OCI-LY3 (cell line): ENCODE measurements around the gene SPATC1L.

Experiments used
- H2AFZ ChIP-seq: fragments of 200-600, 300-600 bp; shearing (Covaris generic); 2 replicates; pipeline ENCODE4 v1.6.0; 2014; ENCODE audit warnings: antibody characterized with exemption, low read depth, low read length
- H3K27ac ChIP-seq: fragments of 200-600, 300-600 bp; sonication (generic); 2 replicates; pipeline ENCODE4 v1.5.1; 2014; ENCODE audit warnings: mild to moderate bottlenecking, low read length, moderate library complexity, mixed read lengths
- H3K27me3 ChIP-seq: fragments of 200-600, 300-600 bp; sonication (generic); 2 replicates; pipeline ENCODE4 v1.6.1; 2014; ENCODE audit warnings: low read depth, low read length, mixed read lengths
- H3K36me3 ChIP-seq: fragments of 200-600, 300-600 bp; sonication (generic); replicated peaks from 2 replicates; pipeline ENCODE3; 2014; ENCODE audit warnings: low read depth, low read length, mixed read lengths
- H3K4me1 ChIP-seq: fragments of 300-600, 200-600 bp; sonication (generic); 2 replicates; pipeline ENCODE4 v1.6.1; 2014; ENCODE audit warnings: low read length, mixed read lengths
- H3K4me2 ChIP-seq: fragments of 200-600, 300-600 bp; sonication (generic); 2 replicates; pipeline ENCODE4 v1.6.1; 2014; ENCODE audit warnings: low read length, mixed read lengths
- H3K4me3 ChIP-seq: fragments of 300-600, 200-600 bp; sonication (generic); 2 replicates; pipeline ENCODE4 v1.5.1; 2014; ENCODE audit warnings: antibody characterized with exemption, mild to moderate bottlenecking, low read length, moderate library complexity
- H3K79me2 ChIP-seq: fragments of 300-600, 200-600 bp; shearing (Covaris generic); 2 replicates; pipeline ENCODE4 v1.6.1; 2014; ENCODE audit warnings: mild to moderate bottlenecking, low read length, mixed read lengths
- H3K9ac ChIP-seq: fragments of 300-600, 200-600 bp; shearing (Covaris generic); 2 replicates; pipeline ENCODE4 v1.6.0; 2014; ENCODE audit warnings: mild to moderate bottlenecking, low read length, moderate library complexity
- H3K9me3 ChIP-seq: fragments of 200-600, 300-600 bp; shearing (Covaris generic); 2 replicates; pipeline ENCODE4 v1.6.1; 2014; ENCODE audit warnings: low read length, mixed read lengths; ENCODE audit not compliant: insufficient read depth
- H4K20me1 ChIP-seq: fragments of 200-600, 300-600 bp; sonication (generic); 2 replicates; pipeline ENCODE4 v1.6.1; 2016; ENCODE audit warnings: low read length, mixed read lengths; ENCODE audit not compliant: insufficient read depth
- EZH2phosphoT487 ChIP-seq: fragments of 200-600 bp; shearing (Covaris generic); IDR thresholded peaks from 2 replicates; pipeline ENCODE4 v1.6.1; 2018; ENCODE audit warnings: antibody characterized with exemption, mixed run types, low read depth
- TF ChIP-seq, protein P1 (sequence below): fragments of 200-600, 300-600 bp; sonication (generic); IDR thresholded peaks from 2 replicates; pipeline ENCODE4 v1.5.1; 2014; ENCODE audit warnings: antibody characterized with exemption, low read length, low read depth

Gene SPATC1L

DNA sequence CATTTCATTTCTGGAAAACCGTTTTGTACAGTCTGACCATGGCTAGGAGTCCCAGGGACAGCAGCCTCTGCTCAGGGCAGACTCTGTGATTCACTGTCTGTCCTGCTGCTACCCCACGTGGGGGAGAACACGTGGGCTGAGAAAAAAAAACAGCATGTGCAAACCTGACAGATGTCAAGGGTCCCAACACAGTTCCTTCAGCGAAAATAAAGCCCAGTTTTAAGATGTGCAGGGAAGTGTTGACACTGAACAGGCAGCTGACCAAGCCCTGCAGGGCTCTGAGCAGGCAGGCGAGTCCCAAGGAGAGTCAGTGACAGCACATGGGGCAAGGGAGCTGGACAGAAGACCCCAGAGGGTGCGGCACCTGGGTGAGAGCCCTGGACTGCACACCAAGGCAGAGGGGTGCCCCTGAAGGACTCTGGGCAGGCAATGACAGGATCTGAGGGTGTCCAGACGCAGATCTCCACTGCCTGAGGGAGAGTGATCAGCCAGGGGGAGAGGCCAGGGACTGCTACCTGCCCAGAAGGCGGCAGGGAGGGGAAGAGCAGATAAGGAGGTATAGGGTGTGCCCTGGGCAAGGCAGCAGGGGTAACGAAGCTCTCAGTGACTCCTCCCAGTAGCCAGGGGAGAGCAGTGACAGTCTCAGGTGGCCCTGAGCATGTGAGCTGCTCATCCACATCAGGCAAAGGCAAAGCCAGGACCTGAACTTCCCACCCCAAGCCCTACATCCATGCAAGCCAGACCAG lies 5.1 kb upstream of the SPATC1L start:
- no peak overlapping the region for H2AFZ ChIP-seq
- no peaks in the 10 kb centered on the region for H3K9me3 ChIP-seq
- H4K20me1 ChIP-seq: no peaks in the 10 kb centered on the region
- H3K79me2 ChIP-seq: no peaks in the 10 kb centered on the region
- no peak overlapping the region for H3K27ac ChIP-seq
- no peak overlapping the region for H3K9ac ChIP-seq
- no peak overlapping the region for H3K4me2 ChIP-seq
- TF ChIP-seq EZH2phosphoT487: no peak
- TF ChIP-seq, protein P1, sequence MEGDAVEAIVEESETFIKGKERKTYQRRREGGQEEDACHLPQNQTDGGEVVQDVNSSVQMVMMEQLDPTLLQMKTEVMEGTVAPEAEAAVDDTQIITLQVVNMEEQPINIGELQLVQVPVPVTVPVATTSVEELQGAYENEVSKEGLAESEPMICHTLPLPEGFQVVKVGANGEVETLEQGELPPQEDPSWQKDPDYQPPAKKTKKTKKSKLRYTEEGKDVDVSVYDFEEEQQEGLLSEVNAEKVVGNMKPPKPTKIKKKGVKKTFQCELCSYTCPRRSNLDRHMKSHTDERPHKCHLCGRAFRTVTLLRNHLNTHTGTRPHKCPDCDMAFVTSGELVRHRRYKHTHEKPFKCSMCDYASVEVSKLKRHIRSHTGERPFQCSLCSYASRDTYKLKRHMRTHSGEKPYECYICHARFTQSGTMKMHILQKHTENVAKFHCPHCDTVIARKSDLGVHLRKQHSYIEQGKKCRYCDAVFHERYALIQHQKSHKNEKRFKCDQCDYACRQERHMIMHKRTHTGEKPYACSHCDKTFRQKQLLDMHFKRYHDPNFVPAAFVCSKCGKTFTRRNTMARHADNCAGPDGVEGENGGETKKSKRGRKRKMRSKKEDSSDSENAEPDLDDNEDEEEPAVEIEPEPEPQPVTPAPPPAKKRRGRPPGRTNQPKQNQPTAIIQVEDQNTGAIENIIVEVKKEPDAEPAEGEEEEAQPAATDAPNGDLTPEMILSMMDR: no peak
- peaks cover 22% of the 10 kb centered on the region for H3K36me3 ChIP-seq
- H3K27me3 ChIP-seq: no peaks in the 10 kb centered on the region
- no peaks in the 10 kb centered on the region for H3K4me1 ChIP-seq
- no peak overlapping the region for H3K4me3 ChIP-seq

DNA sequence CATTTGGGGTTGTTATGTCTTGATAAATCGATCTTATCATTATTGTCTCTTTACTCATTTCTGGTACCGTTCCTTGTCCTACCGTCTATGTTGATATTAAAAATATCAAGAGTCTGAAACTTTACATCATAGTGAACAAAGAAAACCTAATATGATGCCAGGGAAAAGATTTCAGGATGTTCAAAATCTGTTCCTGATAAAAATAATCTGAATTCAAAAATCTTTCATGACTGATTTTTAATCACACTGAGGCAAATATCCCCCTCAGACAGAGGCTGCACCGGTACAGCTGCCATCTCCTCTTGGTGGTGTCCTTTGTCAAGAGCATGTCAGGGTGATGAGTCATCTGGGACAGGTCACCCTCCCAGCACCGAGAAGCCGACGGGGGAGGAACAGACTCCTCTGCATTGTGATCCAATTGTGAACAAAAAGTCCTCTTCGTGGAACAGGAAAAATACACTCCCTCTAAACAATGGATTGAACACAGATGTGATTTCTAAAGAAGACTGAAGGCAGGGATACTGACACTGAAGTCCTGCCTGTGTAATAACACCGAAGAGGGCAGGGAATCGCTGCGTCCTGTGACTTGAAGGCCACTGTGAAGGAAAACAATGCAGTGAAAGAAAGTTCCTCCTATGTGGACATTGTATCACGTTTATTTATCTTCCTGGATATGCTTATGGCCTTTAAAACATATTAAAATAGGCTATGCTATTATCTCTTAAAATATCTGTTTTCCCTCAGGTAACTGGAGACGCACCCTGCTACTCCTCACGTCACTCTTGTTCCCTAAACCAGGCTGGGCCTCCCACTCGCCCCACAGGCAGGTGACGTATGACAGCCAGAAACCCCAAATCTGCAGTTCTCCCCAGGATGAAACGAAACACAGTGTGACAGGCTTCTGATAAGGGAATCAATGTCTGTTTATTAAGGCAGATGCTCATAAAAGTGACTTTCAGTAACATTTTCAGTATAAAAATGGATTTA lies 4.3 kb upstream of the SPATC1L start:
- no peak overlapping the region for H3K4me2 ChIP-seq
- no peaks in the 10 kb centered on the region for H3K79me2 ChIP-seq
- no peaks in the 10 kb centered on the region for H3K4me1 ChIP-seq
- H3K9me3 ChIP-seq: no peaks in the 10 kb centered on the region
- no peak overlapping the region for H3K9ac ChIP-seq
- no peak overlapping the region for H2AFZ ChIP-seq
- no peak overlapping the region for H3K27ac ChIP-seq
- H3K4me3 ChIP-seq: no peak overlapping the region
- peaks cover 15% of the 10 kb centered on the region for H3K36me3 ChIP-seq
- H3K27me3 ChIP-seq: no peaks in the 10 kb centered on the region
- H4K20me1 ChIP-seq: no peaks in the 10 kb centered on the region
- TF ChIP-seq, protein P1: no peak
- no peak for TF ChIP-seq EZH2phosphoT487

DNA sequence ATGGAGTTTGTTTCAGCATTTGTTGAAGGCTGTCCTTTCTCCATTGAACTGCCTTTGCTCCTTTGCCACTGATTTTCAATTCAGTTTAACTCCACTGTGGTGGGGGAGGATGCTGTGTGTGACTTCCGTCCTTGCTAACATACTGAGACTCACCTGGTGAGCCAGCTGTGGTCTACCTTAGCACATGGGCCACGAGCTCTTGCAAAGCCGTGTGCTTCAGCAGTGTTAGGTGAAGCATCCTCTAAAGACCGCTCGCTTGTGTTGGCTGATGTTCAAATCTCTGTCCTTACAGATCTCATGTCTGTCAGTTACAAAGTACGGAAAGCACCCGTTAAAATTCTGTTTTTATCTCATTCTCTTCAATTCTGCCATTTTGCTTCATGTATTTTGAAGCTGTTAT lies 3.6 kb upstream of the SPATC1L start:
- H3K79me2 ChIP-seq: no peaks in the 10 kb centered on the region
- no peak overlapping the region for H3K27ac ChIP-seq
- no peaks in the 10 kb centered on the region for H3K27me3 ChIP-seq
- peaks cover 15% of the 10 kb centered on the region for H3K36me3 ChIP-seq
- no peak overlapping the region for H2AFZ ChIP-seq
- H3K4me3 ChIP-seq: no peak overlapping the region
- no peak overlapping the region for H3K9ac ChIP-seq
- no peaks in the 10 kb centered on the region for H4K20me1 ChIP-seq
- no peak overlapping the region for H3K4me2 ChIP-seq
- no peaks in the 10 kb centered on the region for H3K9me3 ChIP-seq
- no peaks in the 10 kb centered on the region for H3K4me1 ChIP-seq
- TF ChIP-seq, protein P1: no peak
- TF ChIP-seq EZH2phosphoT487: no peak

DNA sequence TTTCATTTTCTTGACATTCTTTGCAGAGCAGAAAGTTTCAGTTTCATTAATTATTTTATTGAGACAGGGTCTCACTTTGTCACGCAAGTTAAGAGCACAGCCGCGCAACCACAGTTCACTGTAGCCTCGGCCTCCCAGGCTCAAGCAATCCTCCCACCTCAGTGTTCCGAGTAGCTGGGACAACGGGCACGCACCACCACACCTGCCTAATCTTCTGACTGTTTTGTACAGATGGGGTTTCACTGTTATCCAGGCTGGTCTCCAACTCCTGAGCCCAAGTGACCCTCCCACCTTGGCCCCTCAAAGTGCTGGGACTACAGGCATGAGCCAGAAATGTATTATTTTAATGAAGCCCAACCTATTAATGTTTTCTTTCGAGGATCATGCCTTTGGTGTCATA lies 3.0 kb upstream of the SPATC1L start:
- Histone ChIP-seq H3K36me3 (peaks cover 15% of the 10 kb centered on the region), H3K4me1 (no peaks in the 10 kb centered on the region), H3K4me2 (no peak overlapping the region), H3K27ac (no peak overlapping the region), H3K79me2 (no peaks in the 10 kb centered on the region), H3K9me3 (no peaks in the 10 kb centered on the region), H3K9ac (no peak overlapping the region), H2AFZ (no peak overlapping the region), H3K4me3 (no peak overlapping the region), H4K20me1 (no peaks in the 10 kb centered on the region), H3K27me3 (no peaks in the 10 kb centered on the region)
- TF ChIP-seq EZH2phosphoT487: no peak
- TF ChIP-seq, protein P1: no peak
